C4-2B (cell line): ENCODE data around the gene CST4.

Experiments
- CTCF ChIP-seq: fragments of 450-650 bp; conservative IDR thresholded peaks from 2 replicates; pipeline ENCODE4 v1.5.1; 2017; ENCODE audit warnings: mild to moderate bottlenecking
- ZFX ChIP-seq: fragments of 450-650 bp; IDR thresholded peaks from 2 replicates; pipeline ENCODE4 v1.6.1; 2017

GRCh38 chr20:23659989-23660837 lies 28.6 kb downstream of the CST4 start:
- TF ChIP-seq CTCF = no peak
- TF ChIP-seq ZFX = no peak
